ENCODE results near the gene SYNDIG1L.
"Not testable (repeated sequence)": the region's sequence is repeated elsewhere in the genome, so short reads cannot be mapped to it uniquely, and the experiment has no call there.

SYNDIG1L gene

GRCh38 chr14:74426202-74426582, at the start of gene SYNDIG1L:
Gene SYNDIG1L, minus strand, starts transcription at chr14:74426210. Its CDS starts 16,466 bp downstream, at chr14:74409744.
- no peak for DNase-seq (ENCODE audit: low read depth)

GRCh38 chr14:74475678-74476077, 49.7 kb upstream of the SYNDIG1L start:
- DNase-seq (ENCODE audit: low read depth): no peak

GRCh38 chr14:74474376-74474775, 48.4 kb upstream of the SYNDIG1L start:
- DNase-seq (ENCODE audit: low read depth): no peak

- DNase-seq (ENCODE audit: low read depth): no peak
Measured at GRCh38 chr14:74472601-74473000, 46.6 kb upstream of the SYNDIG1L start.

- no peak for DNase-seq (ENCODE audit: low read depth)
Measured at GRCh38 chr14:74469548-74470518, 43.8 kb upstream of the SYNDIG1L start.

- DNase-seq (ENCODE audit: low read depth): no peak
Measured at GRCh38 chr14:74468513-74468912, 42.5 kb upstream of the SYNDIG1L start.

GRCh38 chr14:74465335-74465734, 39.3 kb upstream of the SYNDIG1L start:
- DNase-seq (ENCODE audit: low read depth): no peak

- DNase-seq (ENCODE audit: low read depth): no peak
Measured at GRCh38 chr14:74464785-74465184, 38.8 kb upstream of the SYNDIG1L start.

GRCh38 chr14:74463697-74464096, 37.7 kb upstream of the SYNDIG1L start:
- no peak for DNase-seq (ENCODE audit: low read depth)

- no peak for DNase-seq (ENCODE audit: low read depth)
Measured at GRCh38 chr14:74462993-74463392, 37.0 kb upstream of the SYNDIG1L start.

- no peak for DNase-seq (ENCODE audit: low read depth)
Measured at GRCh38 chr14:74459976-74460375, 34.0 kb upstream of the SYNDIG1L start.

- DNase-seq (ENCODE audit: low read depth): no peak
Measured at GRCh38 chr14:74459289-74459946, 33.4 kb upstream of the SYNDIG1L start.

- no peak for DNase-seq (ENCODE audit: low read depth)
Measured at GRCh38 chr14:74457565-74457895, 31.5 kb upstream of the SYNDIG1L start.

GRCh38 chr14:74456684-74457564, 30.9 kb upstream of the SYNDIG1L start:
- DNase-seq (ENCODE audit: low read depth): no peak

GRCh38 chr14:74454397-74454796, 28.4 kb upstream of the SYNDIG1L start:
- not testable (repeated sequence) for DNase-seq (ENCODE audit: low read depth)

GRCh38 chr14:74444866-74445265, 18.9 kb upstream of the SYNDIG1L start:
- no peak for DNase-seq (ENCODE audit: low read depth)

- DNase-seq (ENCODE audit: low read depth): no peak
Measured at GRCh38 chr14:74442757-74443156, 16.7 kb upstream of the SYNDIG1L start.

- DNase-seq (ENCODE audit: low read depth): no peak
Measured at GRCh38 chr14:74441113-74441512, 15.1 kb upstream of the SYNDIG1L start.

- no peak for DNase-seq (ENCODE audit: low read depth)
Measured at GRCh38 chr14:74438351-74438915, 12.4 kb upstream of the SYNDIG1L start.

- DNase-seq (ENCODE audit: low read depth): no peak
Measured at GRCh38 chr14:74437496-74438053, 11.6 kb upstream of the SYNDIG1L start.

GRCh38 chr14:74434294-74434693, 8.3 kb upstream of the SYNDIG1L start:
- DNase-seq (ENCODE audit: low read depth): no peak

GRCh38 chr14:74429991-74430390, 4.0 kb upstream of the SYNDIG1L start:
- DNase-seq (ENCODE audit: low read depth): no peak
